GM23338 (cell line): ENCODE data around the gene KLHL12. TPM values are rescaled to one million over a fixed set of nuclear protein-coding genes. Genes with fewer than 3 reads are reported as not detected.

Experiments
- ATAC-seq: fragments of 200-7000 bp; cut with Tn5 transposase; 3 replicates; pipeline ENCODE4 v1.9.1; 2020
- DNase-seq: peaks from one replicate; pipeline ENCODE4 v3.0.0-alpha.2; 2015; ENCODE audit warnings: low spot score
- H2AFZ ChIP-seq: fragments of 200-600 bp; sonication (generic); 2 replicates; pipeline ENCODE4 v1.8.0; 2016; ENCODE audit warnings: antibody characterized with exemption, mild to moderate bottlenecking, moderate library complexity
- H3F3A ChIP-seq: fragments of 200-600 bp; sonication (generic); replicated peaks from 2 replicates; pipeline ENCODE4 v1.8.0; 2017; ENCODE audit warnings: antibody characterized with exemption, mixed run types, low read depth
- H3K27ac ChIP-seq: fragments of 200-600 bp; sonication (generic); 2 replicates; pipeline ENCODE4 v1.6.1; 2016; ENCODE audit warnings: low read depth
- H3K27me3 ChIP-seq: fragments of 200-600 bp; sonication (generic); 2 replicates; pipeline ENCODE4 v1.8.0; 2016; ENCODE audit warnings: mild to moderate bottlenecking, mixed run types, moderate library complexity; ENCODE audit not compliant: insufficient read depth
- H3K36me3 ChIP-seq: fragments of 200-600 bp; sonication (generic); 2 replicates; pipeline ENCODE4 v1.8.0; 2016; ENCODE audit warnings: mild to moderate bottlenecking; ENCODE audit not compliant: insufficient read depth
- H3K4me1 ChIP-seq: fragments of 200-600 bp; sonication (generic); 2 replicates; pipeline ENCODE4 v1.8.0; 2016; ENCODE audit warnings: mild to moderate bottlenecking, moderate library complexity; ENCODE audit not compliant: insufficient read depth
- H3K4me2 ChIP-seq: fragments of 200-600 bp; sonication (generic); 2 replicates; pipeline ENCODE4 v1.7.1; 2017; ENCODE audit warnings: mixed run types
- H3K4me3 ChIP-seq: fragments of 200-600 bp; sonication (generic); 2 replicates; pipeline ENCODE4 v1.6.1; 2016; ENCODE audit warnings: mixed run types
- H3K79me2 ChIP-seq: fragments of 200-600 bp; sonication (generic); replicated peaks from 2 replicates; pipeline ENCODE4 v1.8.0; 2017; ENCODE audit warnings: mild to moderate bottlenecking; ENCODE audit not compliant: insufficient read depth
- H3K9me2 ChIP-seq: fragments of 200-600 bp; sonication (generic); 2 replicates; pipeline ENCODE4 v1.8.0; 2017; ENCODE audit not compliant: insufficient read depth
- H4K20me1 ChIP-seq: fragments of 200-600 bp; sonication (generic); replicated peaks from 2 replicates; pipeline ENCODE4 v1.8.0; 2017; ENCODE audit warnings: mild to moderate bottlenecking; ENCODE audit not compliant: insufficient read depth
- H3K27ac Mint-ChIP-seq: 2 replicates; pipeline ENCODE4 v1.8.0; 2020; ENCODE audit warnings: inconsistent platforms, mild to moderate bottlenecking, moderate library complexity, mixed read lengths
- H3K27me3 Mint-ChIP-seq: 3 replicates; pipeline ENCODE4 v1.8.0; 2022; ENCODE audit warnings: low read depth, mild to moderate bottlenecking, moderate library complexity, mixed read lengths, inconsistent platforms; ENCODE audit not compliant: insufficient read depth, poor library complexity
- H3K36me3 Mint-ChIP-seq: 3 replicates; pipeline ENCODE4 v1.8.0; 2021; ENCODE audit warnings: low read depth, mild to moderate bottlenecking, inconsistent platforms, moderate library complexity, mixed read lengths
- H3K4me1 Mint-ChIP-seq: 3 replicates; pipeline ENCODE4 v1.8.0; 2020; ENCODE audit warnings: mild to moderate bottlenecking, inconsistent platforms, mixed read lengths
- H3K4me3 Mint-ChIP-seq: 3 replicates; pipeline ENCODE4 v1.8.0; 2021; ENCODE audit warnings: moderate library complexity, mild to moderate bottlenecking, inconsistent platforms, mixed read lengths
- H3K9me3 Mint-ChIP-seq: 3 replicates; pipeline ENCODE4 v1.8.0; 2020; ENCODE audit warnings: moderate library complexity, mild to moderate bottlenecking, inconsistent platforms, mixed read lengths
- CREB1 ChIP-seq: fragments of 250-450 bp; sonication (Bioruptor Pico); IDR thresholded peaks from 2 replicates; pipeline ENCODE4 v1.5.0; 2020; ENCODE audit warnings: low read depth, mild to moderate bottlenecking, moderate library complexity
- EZH2 ChIP-seq: fragments of 200-600 bp; sonication (generic); IDR thresholded peaks from one replicate; pipeline ENCODE4 v1.8.0; 2017; ENCODE audit warnings: antibody characterized with exemption, mild to moderate bottlenecking, low read depth; ENCODE audit not compliant: unreplicated experiment
- EZH2phosphoT487 ChIP-seq: fragments of 200-600 bp; sonication (generic); IDR thresholded peaks from one replicate; pipeline ENCODE4 v1.8.1; 2018; ENCODE audit warnings: antibody characterized with exemption; ENCODE audit not compliant: unreplicated experiment
- JUNB ChIP-seq: IDR thresholded peaks from one replicate; pipeline ENCODE4 v1.6.1; 2016; ENCODE audit warnings: antibody characterized with exemption; ENCODE audit not compliant: unreplicated experiment
- NANOG ChIP-seq: IDR thresholded peaks from 2 replicates; pipeline ENCODE4 v1.6.1; 2016; ENCODE audit warnings: antibody characterized with exemption, borderline replicate concordance
- POLR2AphosphoS5 ChIP-seq: IDR thresholded peaks from 2 replicates; pipeline ENCODE4 v1.6.1; 2016; ENCODE audit warnings: antibody characterized with exemption, low read depth
- ZNF114 ChIP-seq: fragments of 250-450 bp; sonication (Bioruptor Pico); IDR thresholded peaks from 2 replicates; pipeline ENCODE4 v1.5.0; 2020; ENCODE audit warnings: mild to moderate bottlenecking, moderate library complexity
- polyA plus RNA-seq: library from polyadenylated mRNA; unstranded; fragments of >200 nt; fragmentation: Nextera tagmentation; extraction: Ambion mirVana; gene quantifications from 2 replicates; pipeline ENCODE4 v1.2.1, GENCODE V29; 2016
- total RNA-seq: library from RNA; depleted of rRNA; stranded (reverse); fragments of >200 nt; shearing (Covaris generic); gene quantifications from 2 replicates; pipeline ENCODE4 v1.2.3, GENCODE V29; 2014
- TF ChIP-seq, protein P1 (sequence below), 2 experiments: fragments of 200-600 bp in 1 of 2; sonication (generic) in 1 of 2; conservative IDR thresholded peaks; 2 replicates each; pipeline versions ENCODE4 v1.5.1 to v1.6.1; 2016 to 2017; ENCODE audit warnings: antibody characterized with exemption in 2 of 2, low read depth in 2 of 2, mild to moderate bottlenecking in 2 of 2, moderate library complexity in 1 of 2
- TF ChIP-seq, protein P2 (sequence below): IDR thresholded peaks from one replicate; pipeline ENCODE4 v1.6.1; 2018; ENCODE audit warnings: antibody characterized with exemption; ENCODE audit not compliant: unreplicated experiment

Gene KLHL12
- total and polyA plus RNA-seq, 2 experiments from 2014 or later, result 14.6 to 27.5 TPM

DNA sequence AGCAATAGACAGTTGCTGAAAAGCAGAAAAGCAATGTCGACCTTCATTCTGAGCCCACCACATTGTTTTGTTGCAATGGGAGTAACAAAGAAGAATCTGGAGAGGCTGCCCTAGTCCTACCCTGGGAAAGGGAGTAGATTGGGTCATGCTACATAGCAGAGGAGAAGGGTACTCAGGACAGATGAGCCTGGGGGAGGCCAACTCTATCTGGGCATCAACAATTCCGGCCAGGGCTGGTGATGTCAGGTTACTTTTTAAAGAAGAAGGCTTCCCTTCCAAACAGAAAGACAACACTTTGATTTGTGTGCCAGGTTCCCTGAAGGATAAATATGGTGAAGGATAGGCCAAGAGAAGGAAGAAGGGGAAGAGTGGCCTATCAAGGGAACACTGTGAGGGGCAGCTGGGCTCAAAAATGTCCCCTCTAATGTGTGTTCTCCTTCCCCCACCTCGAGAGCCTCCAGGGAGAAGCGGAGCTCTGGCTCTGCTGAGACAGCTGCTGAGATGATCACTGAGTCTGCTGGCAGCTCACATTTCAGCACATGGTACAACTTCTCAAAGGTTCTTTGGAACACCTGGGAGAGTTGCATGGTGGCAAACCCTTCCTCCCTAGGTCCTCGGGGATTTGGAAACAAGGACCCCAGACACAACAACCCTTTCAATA, 34.3 kb upstream of the KLHL12 start:
- Mint-ChIP-seq H3K9me3 (no peaks in the 10 kb centered on the region), H3K27ac (no peak overlapping the region; the same call in 1 of the 2 replicates), H3K4me3 (no peak overlapping the region), H3K27me3 (peaks cover 7% of the 10 kb centered on the region), H3K4me1 (peaks cover 9% of the 10 kb centered on the region), H3K36me3 (peaks cover 8% of the 10 kb centered on the region; the same call in 2 of the 3 replicates)
- Histone ChIP-seq H3K36me3 (peaks cover 6% of the 10 kb centered on the region; the same call in 1 of the 2 replicates), H3K27me3 (no peaks in the 10 kb centered on the region), H3K9me2 (no peaks in the 10 kb centered on the region), H2AFZ (no peak overlapping the region), H3F3A (no peaks in the 10 kb centered on the region), H3K4me1 (peaks cover 5% of the 10 kb centered on the region; the same call in 1 of the 2 replicates), H3K4me2 (no peak overlapping the region), H3K4me3 (no peak overlapping the region), H3K79me2 (peaks cover 15% of the 10 kb centered on the region), H4K20me1 (peaks cover 12% of the 10 kb centered on the region), H3K27ac (no peak overlapping the region)
- ATAC-seq, result no peak
- no peak for TF ChIP-seq ZNF114 (CRISPR knock-in tag)
- no peak for DNase-seq

DNA sequence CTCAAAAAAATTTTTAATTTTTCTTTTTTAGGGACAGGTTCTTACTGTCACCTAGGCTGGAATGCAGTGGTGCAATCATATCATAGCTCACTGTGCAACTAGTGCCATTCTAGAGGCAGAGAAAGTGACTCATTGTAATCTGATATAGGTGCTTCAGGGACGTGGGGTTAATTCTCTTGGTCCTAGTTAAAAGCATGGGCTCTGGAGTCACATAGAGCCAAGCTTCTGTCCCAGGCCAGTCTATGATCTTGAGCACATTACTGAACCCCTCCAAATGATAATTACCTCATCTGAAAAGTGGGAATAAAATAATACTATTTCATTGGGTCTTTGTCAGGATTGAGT, 32.2 kb upstream of the KLHL12 start:
- H3K9me2 ChIP-seq, result no peaks in the 10 kb centered on the region
- H3K36me3 ChIP-seq, result peaks cover 5% of the 10 kb centered on the region; the same call in 1 of the 2 replicates
- peak overlapping the region; percentile 87 for H3K4me2 ChIP-seq
- H3F3A ChIP-seq, result no peaks in the 10 kb centered on the region
- peaks cover 5% of the 10 kb centered on the region; the same call in 1 of the 2 replicates for H3K4me1 ChIP-seq
- no peaks in the 10 kb centered on the region for H3K27me3 ChIP-seq
- Mint-ChIP-seq H3K4me3 (no peak overlapping the region), H3K27ac (no peak overlapping the region), H3K9me3 (no peaks in the 10 kb centered on the region), H3K27me3 (peaks cover 7% of the 10 kb centered on the region), H3K36me3 (peaks cover 4% of the 10 kb centered on the region; the same call in 2 of the 3 replicates), H3K4me1 (peaks cover 13% of the 10 kb centered on the region)
- H2AFZ ChIP-seq, result no peak overlapping the region
- H4K20me1 ChIP-seq, result peaks cover 33% of the 10 kb centered on the region
- TF ChIP-seq EZH2, result no peak
- TF ChIP-seq, protein P1, sequence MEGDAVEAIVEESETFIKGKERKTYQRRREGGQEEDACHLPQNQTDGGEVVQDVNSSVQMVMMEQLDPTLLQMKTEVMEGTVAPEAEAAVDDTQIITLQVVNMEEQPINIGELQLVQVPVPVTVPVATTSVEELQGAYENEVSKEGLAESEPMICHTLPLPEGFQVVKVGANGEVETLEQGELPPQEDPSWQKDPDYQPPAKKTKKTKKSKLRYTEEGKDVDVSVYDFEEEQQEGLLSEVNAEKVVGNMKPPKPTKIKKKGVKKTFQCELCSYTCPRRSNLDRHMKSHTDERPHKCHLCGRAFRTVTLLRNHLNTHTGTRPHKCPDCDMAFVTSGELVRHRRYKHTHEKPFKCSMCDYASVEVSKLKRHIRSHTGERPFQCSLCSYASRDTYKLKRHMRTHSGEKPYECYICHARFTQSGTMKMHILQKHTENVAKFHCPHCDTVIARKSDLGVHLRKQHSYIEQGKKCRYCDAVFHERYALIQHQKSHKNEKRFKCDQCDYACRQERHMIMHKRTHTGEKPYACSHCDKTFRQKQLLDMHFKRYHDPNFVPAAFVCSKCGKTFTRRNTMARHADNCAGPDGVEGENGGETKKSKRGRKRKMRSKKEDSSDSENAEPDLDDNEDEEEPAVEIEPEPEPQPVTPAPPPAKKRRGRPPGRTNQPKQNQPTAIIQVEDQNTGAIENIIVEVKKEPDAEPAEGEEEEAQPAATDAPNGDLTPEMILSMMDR (conservative IDR thresholded peaks at IDR 0.05; ENCODE audit: low read depth in 2 of 2), result no peak
- TF ChIP-seq, protein P2, sequence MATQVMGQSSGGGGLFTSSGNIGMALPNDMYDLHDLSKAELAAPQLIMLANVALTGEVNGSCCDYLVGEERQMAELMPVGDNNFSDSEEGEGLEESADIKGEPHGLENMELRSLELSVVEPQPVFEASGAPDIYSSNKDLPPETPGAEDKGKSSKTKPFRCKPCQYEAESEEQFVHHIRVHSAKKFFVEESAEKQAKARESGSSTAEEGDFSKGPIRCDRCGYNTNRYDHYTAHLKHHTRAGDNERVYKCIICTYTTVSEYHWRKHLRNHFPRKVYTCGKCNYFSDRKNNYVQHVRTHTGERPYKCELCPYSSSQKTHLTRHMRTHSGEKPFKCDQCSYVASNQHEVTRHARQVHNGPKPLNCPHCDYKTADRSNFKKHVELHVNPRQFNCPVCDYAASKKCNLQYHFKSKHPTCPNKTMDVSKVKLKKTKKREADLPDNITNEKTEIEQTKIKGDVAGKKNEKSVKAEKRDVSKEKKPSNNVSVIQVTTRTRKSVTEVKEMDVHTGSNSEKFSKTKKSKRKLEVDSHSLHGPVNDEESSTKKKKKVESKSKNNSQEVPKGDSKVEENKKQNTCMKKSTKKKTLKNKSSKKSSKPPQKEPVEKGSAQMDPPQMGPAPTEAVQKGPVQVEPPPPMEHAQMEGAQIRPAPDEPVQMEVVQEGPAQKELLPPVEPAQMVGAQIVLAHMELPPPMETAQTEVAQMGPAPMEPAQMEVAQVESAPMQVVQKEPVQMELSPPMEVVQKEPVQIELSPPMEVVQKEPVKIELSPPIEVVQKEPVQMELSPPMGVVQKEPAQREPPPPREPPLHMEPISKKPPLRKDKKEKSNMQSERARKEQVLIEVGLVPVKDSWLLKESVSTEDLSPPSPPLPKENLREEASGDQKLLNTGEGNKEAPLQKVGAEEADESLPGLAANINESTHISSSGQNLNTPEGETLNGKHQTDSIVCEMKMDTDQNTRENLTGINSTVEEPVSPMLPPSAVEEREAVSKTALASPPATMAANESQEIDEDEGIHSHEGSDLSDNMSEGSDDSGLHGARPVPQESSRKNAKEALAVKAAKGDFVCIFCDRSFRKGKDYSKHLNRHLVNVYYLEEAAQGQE, result no peak
- TF ChIP-seq CREB1 (CRISPR knock-in tag), result no peak
- no peak for TF ChIP-seq JUNB
- TF ChIP-seq EZH2phosphoT487, result no peak
- no peak for TF ChIP-seq POLR2AphosphoS5
- TF ChIP-seq NANOG, result no peak
- TF ChIP-seq ZNF114 (CRISPR knock-in tag), result no peak
- DNase-seq (no peak), ATAC-seq (no peak)
- H3K27ac ChIP-seq, result no peak overlapping the region
- no peak overlapping the region for H3K4me3 ChIP-seq
- peaks cover 36% of the 10 kb centered on the region for H3K79me2 ChIP-seq
